Hepatic stellate cell (primary cell): ENCODE data around the gene NEK3.
"Not testable (repeated sequence)": the region's sequence is repeated elsewhere in the genome, so short reads cannot be mapped to it uniquely, and the experiment has no call there.

Experiments used
- DNase-seq: peaks from one replicate; pipeline ENCODE4 v3.0.0; 2011; ENCODE audit warnings: low spot score

NEK3 gene

GRCh38 chr13:52159159-52159982, at the start of gene NEK3:
Gene NEK3 (minus strand): TSS chr13:52159597. CDS start chr13:52156191, 3,406 bp downstream.
- peak; percentile 72 for DNase-seq

GRCh38 chr13:52208384-52208783, 49.0 kb upstream of the NEK3 start:
- DNase-seq, result not testable (repeated sequence)

DNA sequence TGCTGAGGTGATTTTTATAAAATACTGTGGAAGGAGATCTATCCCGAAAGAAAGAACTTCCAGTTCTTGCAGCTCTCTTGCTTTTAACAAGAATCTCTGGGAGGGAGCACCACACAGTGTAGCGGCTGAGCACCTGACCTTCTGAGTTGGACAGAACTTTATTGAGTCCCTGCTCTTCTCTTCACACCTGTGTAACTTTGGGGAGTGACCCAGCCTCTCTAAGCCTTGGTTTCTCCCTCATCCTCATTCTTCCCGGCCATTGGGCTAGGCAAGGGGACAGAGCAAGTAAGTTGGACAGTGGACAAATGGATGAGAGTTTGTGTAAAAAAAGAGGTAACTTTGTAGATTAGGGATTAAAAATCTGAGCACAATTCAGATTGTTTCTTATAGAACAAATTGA, 48.5 kb upstream of the NEK3 start:
- not testable (repeated sequence) for DNase-seq

GRCh38 chr13:52207337-52207736, 47.9 kb upstream of the NEK3 start:
- not testable (repeated sequence) for DNase-seq

- DNase-seq, result not testable (repeated sequence)
Observed at GRCh38 chr13:52204546-52204945, 45.1 kb upstream of the NEK3 start.

GRCh38 chr13:52203864-52204263, 44.5 kb upstream of the NEK3 start:
- peak; percentile 42 for DNase-seq

- DNase-seq, result not testable (repeated sequence)
Observed at GRCh38 chr13:52202506-52202905, 43.1 kb upstream of the NEK3 start.

DNA sequence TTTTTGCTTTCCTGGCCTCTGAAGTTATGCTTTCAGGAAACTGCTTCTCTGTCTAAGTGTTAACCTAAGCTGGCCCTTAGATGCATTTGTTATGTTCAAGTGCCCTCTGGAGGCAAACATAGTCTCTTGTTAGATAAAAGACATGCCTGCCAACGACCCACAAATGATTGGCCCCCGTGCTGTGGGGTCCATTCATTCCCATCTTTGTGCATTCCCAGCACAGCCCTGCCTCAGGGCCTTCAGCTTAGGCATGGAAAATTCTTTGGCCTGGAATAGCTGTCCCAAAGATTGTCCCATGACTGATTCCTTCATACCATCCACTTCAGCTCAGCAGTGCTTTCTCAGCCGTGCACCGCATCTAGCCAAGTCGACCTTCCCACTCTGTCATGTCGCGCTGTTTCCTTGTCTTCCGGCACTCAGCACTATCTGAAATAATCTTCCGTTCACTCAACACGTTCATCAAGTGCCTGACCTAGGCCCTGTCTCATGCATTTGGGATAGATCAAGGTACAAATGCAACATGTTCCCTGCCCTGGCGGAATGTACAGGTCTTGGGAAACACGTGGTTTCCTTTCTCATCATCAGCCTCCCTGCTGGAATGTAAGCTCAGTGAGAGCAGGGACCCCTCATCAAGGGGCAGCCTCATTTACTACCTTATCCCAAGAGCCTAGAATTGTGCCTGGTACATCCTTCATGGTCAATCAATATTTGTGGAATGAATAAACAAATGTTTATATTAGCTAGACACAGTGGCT, 42.2 kb upstream of the NEK3 start:
- DNase-seq, result peak; percentile 16

DNA sequence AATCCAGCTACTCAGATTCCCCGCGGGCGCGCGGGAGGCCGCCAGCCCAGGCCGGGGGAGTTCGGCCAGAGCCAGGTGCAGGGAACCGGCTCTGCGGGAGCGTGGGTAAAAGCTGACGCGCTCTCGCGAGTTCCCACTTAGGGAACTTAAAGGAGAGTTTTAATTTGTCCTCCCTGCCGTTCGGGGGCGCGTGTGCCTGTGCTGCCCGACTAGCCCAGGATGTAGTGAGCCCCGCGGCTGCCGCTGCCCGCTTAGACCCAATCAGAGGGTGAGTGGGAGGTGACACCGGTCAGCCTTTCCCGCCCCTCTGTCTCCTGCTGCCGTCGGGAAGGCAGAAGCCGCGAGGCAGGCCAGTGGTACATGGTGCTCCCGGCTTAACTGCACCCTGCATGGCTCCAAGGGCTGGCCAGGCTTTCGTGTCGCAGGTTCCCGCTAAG, 36.0 kb upstream of the NEK3 start:
- DNase-seq, result peak; percentile 53

GRCh38 chr13:52194184-52194868, 34.9 kb upstream of the NEK3 start:
- peak; percentile 81 for DNase-seq

DNA sequence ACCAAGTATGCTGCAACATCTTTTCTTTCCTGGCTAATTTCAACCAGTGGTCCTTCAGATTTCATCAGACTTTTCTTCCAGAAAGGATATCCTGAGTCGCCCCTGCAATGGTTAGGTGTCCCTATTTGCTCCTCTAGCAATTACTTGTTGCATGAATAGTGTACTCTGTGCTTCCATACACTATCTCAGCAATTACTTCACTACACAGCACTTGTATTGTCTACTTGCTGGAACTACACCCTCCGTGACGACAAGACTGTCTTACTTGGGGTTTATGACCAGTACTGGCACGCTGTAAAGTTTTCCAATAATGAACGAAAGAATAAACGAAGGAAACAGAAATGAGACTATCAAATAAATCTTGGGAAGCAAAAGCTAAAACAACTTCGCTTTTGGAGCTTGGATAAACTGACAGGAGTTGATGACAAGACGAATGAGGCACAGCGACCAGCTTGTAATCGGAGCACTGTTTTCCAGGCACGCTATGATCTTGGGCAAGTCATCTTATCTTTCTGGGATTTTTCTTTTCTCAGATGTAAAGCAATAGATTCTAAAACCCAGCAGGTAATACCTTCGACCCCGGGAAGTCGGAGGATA, 34.3 kb upstream of the NEK3 start:
- not testable (repeated sequence) for DNase-seq

- DNase-seq, result not testable (repeated sequence)
Observed at GRCh38 chr13:52187424-52188187, 28.2 kb upstream of the NEK3 start.

DNA sequence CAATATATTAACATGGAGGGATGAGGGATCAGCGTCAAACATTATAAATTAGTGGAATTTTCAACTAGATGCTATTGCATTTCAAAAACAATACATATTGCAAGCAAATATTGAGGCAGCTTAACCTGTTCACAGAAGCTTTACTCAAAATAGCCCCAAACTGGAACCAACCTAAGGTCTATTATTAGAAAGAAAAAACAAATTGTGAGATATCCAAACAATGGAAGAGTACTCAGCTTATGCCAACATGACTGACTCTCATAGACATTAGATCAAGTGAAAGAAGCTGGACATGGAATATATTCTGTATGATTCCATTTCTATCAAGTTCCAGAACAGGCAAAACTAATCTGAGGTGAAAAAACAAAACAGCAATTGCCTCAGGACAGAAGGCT, 27.6 kb upstream of the NEK3 start:
- no peak for DNase-seq

- not testable (repeated sequence) for DNase-seq
Observed at GRCh38 chr13:52181316-52181954, 22.0 kb upstream of the NEK3 start.

- DNase-seq, result no peak
Observed at GRCh38 chr13:52179925-52180324, 20.5 kb upstream of the NEK3 start.

- DNase-seq, result no peak
Observed at GRCh38 chr13:52177276-52177675, 17.9 kb upstream of the NEK3 start.

DNA sequence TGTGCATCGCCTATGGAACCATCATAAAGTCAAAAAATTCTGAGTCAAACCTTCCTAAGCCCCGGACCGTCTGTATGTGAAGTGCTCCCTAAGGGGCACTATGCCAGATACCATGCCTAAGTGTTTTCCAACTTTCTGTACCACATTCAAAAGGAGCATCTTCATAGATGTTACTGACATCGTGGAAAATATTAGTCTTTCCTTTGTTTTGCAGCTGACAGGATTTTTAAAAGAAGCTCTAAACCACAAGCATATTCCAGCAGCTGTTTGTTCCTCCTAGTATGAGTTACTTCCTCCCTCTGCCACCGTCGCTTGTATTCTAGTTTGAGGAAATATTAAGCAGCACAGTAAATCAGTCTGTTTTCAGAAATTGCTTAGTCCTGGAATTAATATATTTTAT, 14.6 kb upstream of the NEK3 start:
- DNase-seq, result not testable (repeated sequence)

GRCh38 chr13:52173373-52173772, 14.0 kb upstream of the NEK3 start:
- DNase-seq, result no peak

GRCh38 chr13:52171686-52172085, 12.3 kb upstream of the NEK3 start:
- DNase-seq, result not testable (repeated sequence)

- DNase-seq, result not testable (repeated sequence)
Observed at GRCh38 chr13:52170828-52171391, 11.5 kb upstream of the NEK3 start.
